Astrocyte (in vitro differentiated cells and primary cell): ENCODE measurements around the gene GARIN5B. TPM values are rescaled to one million over a fixed set of nuclear protein-coding genes. Genes with fewer than 3 reads are reported as not detected.

ENCODE experiments used
- DNase-seq: peaks from one replicate; pipeline ENCODE4 v3.0.0-alpha.2; 2010; ENCODE audit warnings: low read depth
- FAIRE-seq: peaks from 2 replicates; lab custom pipeline; 2011; peaks lifted over from hg19 to GRCh38; lab: Jason Lieb, UNC
- H2AFZ ChIP-seq: 2 replicates; pipeline ENCODE4 v1.6.0; 2012; ENCODE audit warnings: low read depth, low read length, inconsistent platforms
- H3K27ac ChIP-seq: 2 replicates; pipeline ENCODE4 v1.5.1; 2011; ENCODE audit warnings: low read depth, low read length, inconsistent platforms
- H3K27me3 ChIP-seq: 2 replicates; pipeline ENCODE4 v1.6.0; 2011; ENCODE audit warnings: low read length, inconsistent platforms; ENCODE audit not compliant: insufficient read depth
- H3K36me3 ChIP-seq: 2 replicates; pipeline ENCODE4 v1.5.1; 2011; ENCODE audit warnings: low read length, inconsistent platforms; ENCODE audit not compliant: insufficient read depth
- H3K4me1 ChIP-seq: 2 replicates; pipeline ENCODE4 v1.5.1; 2011; ENCODE audit warnings: low read length, inconsistent platforms; ENCODE audit not compliant: insufficient read depth
- H3K4me2 ChIP-seq: 2 replicates; pipeline ENCODE4 v1.6.0; 2012; ENCODE audit warnings: low read length, inconsistent platforms
- H3K4me3 ChIP-seq: 2 replicates; pipeline ENCODE4 v1.5.1; 2011; ENCODE audit warnings: low read depth, mild to moderate bottlenecking, low read length, inconsistent platforms; ENCODE audit not compliant: insufficient read depth
- H3K79me2 ChIP-seq: 2 replicates; pipeline ENCODE4 v1.6.0; 2012; ENCODE audit warnings: mild to moderate bottlenecking, low read length, inconsistent platforms; ENCODE audit not compliant: insufficient read depth
- H3K9ac ChIP-seq: 2 replicates; pipeline ENCODE4 v1.6.0; 2012; ENCODE audit warnings: mild to moderate bottlenecking, low read length, inconsistent platforms
- H3K9me3 ChIP-seq: 2 replicates; pipeline ENCODE4 v1.5.1; 2012; ENCODE audit warnings: low read depth, mild to moderate bottlenecking, low read length, inconsistent platforms; ENCODE audit not compliant: insufficient read depth
- H4K20me1 ChIP-seq: 2 replicates; pipeline ENCODE4 v1.6.0; 2012; ENCODE audit warnings: low read length, inconsistent platforms; ENCODE audit not compliant: insufficient read depth
- H3K27ac Mint-ChIP-seq: one replicate; pipeline ENCODE4 v1.8.0; 2021; ENCODE audit warnings: mild to moderate bottlenecking, mixed read lengths; ENCODE audit not compliant: unreplicated experiment
- H3K27me3 Mint-ChIP-seq: one replicate; pipeline ENCODE4 v1.8.0; 2021; ENCODE audit warnings: low read depth, mixed read lengths; ENCODE audit not compliant: unreplicated experiment
- H3K36me3 Mint-ChIP-seq: one replicate; pipeline ENCODE4 v1.8.0; 2021; ENCODE audit warnings: low read depth, mixed read lengths; ENCODE audit not compliant: unreplicated experiment
- H3K4me1 Mint-ChIP-seq: one replicate; pipeline ENCODE4 v1.8.0; 2021; ENCODE audit warnings: low read depth, mixed read lengths; ENCODE audit not compliant: unreplicated experiment
- H3K4me3 Mint-ChIP-seq: one replicate; pipeline ENCODE4 v1.8.0; 2021; ENCODE audit warnings: mild to moderate bottlenecking, moderate library complexity, mixed read lengths; ENCODE audit not compliant: unreplicated experiment
- H3K9me3 Mint-ChIP-seq: one replicate; pipeline ENCODE4 v1.8.0; 2021; ENCODE audit warnings: mild to moderate bottlenecking, mixed read lengths; ENCODE audit not compliant: unreplicated experiment
- CTCF ChIP-seq: IDR thresholded peaks from 2 replicates; pipeline ENCODE4 v1.5.1; 2011; ENCODE audit warnings: low read depth, mild to moderate bottlenecking, inconsistent platforms, low read length, moderate library complexity; ENCODE audit not compliant: insufficient read depth
- EZH2 ChIP-seq: IDR thresholded peaks from 2 replicates; pipeline ENCODE4 v1.6.1; 2012; ENCODE audit warnings: mild to moderate bottlenecking, low read length, inconsistent platforms; ENCODE audit not compliant: insufficient read depth
- total RNA-seq: library from RNA; stranded (reverse); gene quantifications from 2 replicates; pipeline ENCODE4 v1.2.1, GENCODE V29; 2021

Gene GARIN5B
- total RNA-seq, 1 donor from 2014 or later, result 0.20 TPM

- peaks cover 29% of the 10 kb centered on the region for H3K4me1 Mint-ChIP-seq
- DNase-seq (peak; percentile 44), FAIRE-seq (no peak)
- H3K27ac ChIP-seq, result peak overlapping the region; percentile 82
- H3K4me1 ChIP-seq, result peaks cover 51% of the 10 kb centered on the region
- peak overlapping the region; percentile 70 for H3K4me2 ChIP-seq
- H3K36me3 Mint-ChIP-seq, result peaks cover 2% of the 10 kb centered on the region
- TF ChIP-seq CTCF (no peak), EZH2 (no peak)
- H2AFZ ChIP-seq, result no peak overlapping the region
- no peak overlapping the region for H3K4me3 ChIP-seq
- no peaks in the 10 kb centered on the region for H3K9me3 ChIP-seq
- peak overlapping the region; percentile 75 for H3K27ac Mint-ChIP-seq
- no peaks in the 10 kb centered on the region for H3K27me3 Mint-ChIP-seq
- peaks cover 3% of the 10 kb centered on the region for H3K36me3 ChIP-seq
- H3K9me3 Mint-ChIP-seq, result no peaks in the 10 kb centered on the region
- H3K4me3 Mint-ChIP-seq, result peak overlapping the region; percentile 47
- H3K27me3 ChIP-seq, result no peaks in the 10 kb centered on the region
- peaks cover 25% of the 10 kb centered on the region for H3K79me2 ChIP-seq
- peak overlapping the region; percentile 74 for H3K9ac ChIP-seq
- H4K20me1 ChIP-seq, result peaks cover 14% of the 10 kb centered on the region
Observed at GRCh38 chr19:55372316-55373081, 9.4 kb upstream of the GARIN5B start.

GRCh38 chr19:55370305-55370988 is 7.4 kb upstream of the GARIN5B start, which contains the start of gene IL11:
TSS of gene IL11 (minus strand) at chr19:55370463. CDS start at chr19:55370310, 153 bp downstream.
- H3K9me3 ChIP-seq, result no peaks in the 10 kb centered on the region
- H3K4me3 ChIP-seq, result peak within 1 kb of the TSS; percentile 83
- no peaks in the 10 kb centered on the region for H3K27me3 ChIP-seq
- TF ChIP-seq EZH2, result no peak
- no peak for TF ChIP-seq CTCF
- Mint-ChIP-seq H3K27ac (peak within 1 kb of the TSS; percentile 96), H3K36me3 (peaks cover 9% of the 10 kb centered on the region), H3K4me3 (peak within 1 kb of the TSS; percentile 94), H3K27me3 (no peaks in the 10 kb centered on the region), H3K9me3 (no peaks in the 10 kb centered on the region), H3K4me1 (peaks cover 28% of the 10 kb centered on the region)
- H3K4me2 ChIP-seq, result peak within 1 kb of the TSS; percentile 97
- peaks cover 12% of the 10 kb centered on the region for H3K36me3 ChIP-seq
- FAIRE-seq (no peak), DNase-seq (peak; percentile 57)
- H3K27ac ChIP-seq, result peak within 1 kb of the TSS; percentile 94
- peak within 1 kb of the TSS; percentile 97 for H3K9ac ChIP-seq
- H4K20me1 ChIP-seq, result peaks cover 25% of the 10 kb centered on the region
- H3K79me2 ChIP-seq, result peaks cover 31% of the 10 kb centered on the region
- H2AFZ ChIP-seq, result peak within 1 kb of the TSS; percentile 75
- peaks cover 45% of the 10 kb centered on the region for H3K4me1 ChIP-seq
